A549 (cell line): ENCODE measurements around the gene BACH1. TPM values are rescaled to one million over a fixed set of nuclear protein-coding genes. Genes with fewer than 3 reads are reported as not detected.

Source experiments
- ATAC-seq, 2 experiments: fragments of 200-7000 bp in 1 of 2; fragments of >200 bp in 1 of 2; cut with Nextera tagmentation in 1 of 2; cut with Tn5 transposase in 1 of 2; 3 replicates each; pipeline versions ENCODE4 v1.8.0 to v1.9.1; 2018 to 2020; ENCODE audit warnings: mild to moderate bottlenecking in 1 of 2, moderate library complexity in 1 of 2
- CTCF ChIA-PET: fragments of 300-600 bp; sonication (Branson Sonifier 250); formaldehyde crosslinking; extraction: SDS; loops from one replicate; lab custom pipeline; 2021; ENCODE audit warnings: antibody characterized with exemption, inconsistent platforms; lab: Yijun Ruan, JAX
- POLR2A ChIA-PET: fragments of 350-600 bp; formaldehyde crosslinking; extraction: SDS; loops from one replicate; lab custom pipeline; 2021; ENCODE audit warnings: antibody characterized with exemption, inconsistent platforms; lab: Yijun Ruan, JAX
- DNase-seq, 2 experiments: peaks; one replicate each; pipeline versions ENCODE4 v3.0.0 to v3.0.0-alpha.2; 2011 to 2016; ENCODE audit warnings: low read depth in 1 of 2, low spot score in 1 of 2
- FAIRE-seq: peaks from 2 replicates; lab custom pipeline; 2011; peaks lifted over from hg19 to GRCh38; lab: Jason Lieb, UNC
- H3K27ac ChIP-seq, 2 experiments: fragments of >200 bp; sonication (Bioruptor Twin); formaldehyde crosslinking; 3 replicates each; pipeline ENCODE4 v1.5.1; 2016 to 2017
- H3K4me1 ChIP-seq: fragments of >200 bp; sonication (Bioruptor Twin); formaldehyde crosslinking; 3 replicates; pipeline ENCODE4 v1.6.1; 2016
- H3K4me2 ChIP-seq: fragments of >200 bp; sonication (Bioruptor Twin); formaldehyde crosslinking; 3 replicates; pipeline ENCODE4 v1.6.1; 2016
- H3K4me3 ChIP-seq: fragments of >200 bp; sonication (Bioruptor Twin); formaldehyde crosslinking; 3 replicates; pipeline ENCODE4 v1.5.1; 2016
- H3K9me3 ChIP-seq: fragments of >200 bp; sonication (Bioruptor Twin); formaldehyde crosslinking; 3 replicates; pipeline ENCODE4 v1.6.1; 2016
- BHLHE40 ChIP-seq: IDR thresholded peaks from 2 replicates; pipeline ENCODE4 v1.6.1; 2012; ENCODE audit warnings: low read depth, low read length, inconsistent platforms
- EHF ChIP-seq: fragments of 250-450 bp; sonication (Bioruptor Pico); IDR thresholded peaks from 2 replicates; pipeline ENCODE4 v1.5.0; 2020; ENCODE audit warnings: mild to moderate bottlenecking
- EHMT2 ChIP-seq: fragments of 200-600 bp; sonication (generic); IDR thresholded peaks from 2 replicates; pipeline ENCODE4 v1.6.1; 2016; ENCODE audit warnings: antibody characterized with exemption, low read depth, mild to moderate bottlenecking, moderate library complexity
- FOSL2 ChIP-seq, 2 experiments: fragments of 450-650 bp in 1 of 2; fragments of >200 bp in 1 of 2; sonication (Bioruptor Twin) in 1 of 2; formaldehyde crosslinking; IDR thresholded peaks; 2 replicates each; pipeline versions ENCODE4 v1.5.0 to v1.6.1; 2016 to 2020; ENCODE audit warnings: mild to moderate bottlenecking in 1 of 2, moderate library complexity in 1 of 2
- HDAC2 ChIP-seq: fragments of 200-600 bp; sonication (generic); IDR thresholded peaks from 2 replicates; pipeline ENCODE4 v1.6.1; 2016
- HEYL ChIP-seq: fragments of 250-450 bp; sonication (Bioruptor Pico); IDR thresholded peaks from 2 replicates; pipeline ENCODE4 v1.8.0; 2021; ENCODE audit warnings: mild to moderate bottlenecking, moderate library complexity
- HOXA7 ChIP-seq: fragments of 250-450 bp; sonication (Bioruptor Pico); IDR thresholded peaks from 2 replicates; pipeline ENCODE4 v1.5.0; 2020; ENCODE audit warnings: mild to moderate bottlenecking, moderate library complexity
- HOXB5 ChIP-seq: fragments of 250-450 bp; sonication (Bioruptor Pico); IDR thresholded peaks from 2 replicates; pipeline ENCODE4 v1.5.0; 2020; ENCODE audit warnings: mild to moderate bottlenecking, moderate library complexity
- JUNB ChIP-seq: fragments of >200 bp; sonication (Bioruptor Twin); formaldehyde crosslinking; IDR thresholded peaks from 2 replicates; pipeline ENCODE4 v1.6.1; 2016
- MAFK ChIP-seq: fragments of 450-650 bp; IDR thresholded peaks from 2 replicates; pipeline ENCODE4 v1.6.1; 2014; ENCODE audit not compliant: partially characterized antibody
- MYC ChIP-seq: IDR thresholded peaks from 2 replicates; pipeline ENCODE4 v1.6.1; 2012; ENCODE audit warnings: mild to moderate bottlenecking, inconsistent platforms, low read length, improper control_type of control experiment, borderline replicate concordance
- POLR2AphosphoS2 ChIP-seq: conservative IDR thresholded peaks from 2 replicates; pipeline ENCODE4 v1.6.1; 2012; ENCODE audit warnings: low read length, improper control_type of control experiment, inconsistent platforms
- RAD21 ChIP-seq, 2 experiments: fragments of >200 bp in 1 of 2; sonication (Bioruptor Twin) in 1 of 2; formaldehyde crosslinking in 1 of 2; IDR thresholded peaks in 1 of 2; conservative IDR thresholded peaks in 1 of 2; 2 replicates in 1 of 2; 3 replicates in 1 of 2; pipeline ENCODE4 v1.6.1; 2012 to 2018; ENCODE audit warnings: inconsistent platforms in 1 of 2
- TFCP2L1 ChIP-seq: fragments of 250-450 bp; sonication (Bioruptor Pico); IDR thresholded peaks from 2 replicates; pipeline ENCODE4 v1.5.0; 2021; ENCODE audit warnings: mild to moderate bottlenecking
- TP53 ChIP-seq: fragments of 250-450 bp; sonication (Bioruptor Pico); IDR thresholded peaks from 2 replicates; pipeline ENCODE4 v1.5.0; 2021; ENCODE audit warnings: mild to moderate bottlenecking, moderate library complexity
- ZSCAN20 ChIP-seq: fragments of 250-450 bp; sonication (Bioruptor Pico); IDR thresholded peaks from 2 replicates; pipeline ENCODE4 v1.8.0; 2022; ENCODE audit warnings: mild to moderate bottlenecking, moderate library complexity
- WGBS: methylation state at CpG from one replicate; pipeline ENCODE4 v1.1.6; 2017; ENCODE audit errors: missing lambda C conversion rate; 5-methylcytosine and 5-hydroxymethylcytosine counted together
- polyA plus RNA-seq, 4 experiments: library from polyadenylated mRNA; depleted of rRNA in 3 of 4; stranded (reverse); fragments of >200 nt; fragmentation: RNase III in 1 of 4; extraction: RNeasy Plus Mini Kit Qiagen cat#74134 plus additional on column Dnase treatment in 1 of 4; gene quantifications; 2 replicates in 3 of 4; 3 replicates in 1 of 4; pipeline ENCODE4 v1.2.3, GENCODE V29; 2011 to 2017
- TF ChIP-seq, protein P1 (sequence below): fragments of >200 bp; sonication (Bioruptor Twin); formaldehyde crosslinking; IDR thresholded peaks from 2 replicates; pipeline ENCODE4 v1.6.1; 2016
- TF ChIP-seq, protein P2 (sequence below): IDR thresholded peaks from 2 replicates; pipeline ENCODE4 v1.6.1; 2012
- TF ChIP-seq, protein P3 (sequence below): fragments of 200-600 bp; sonication (generic); IDR thresholded peaks from 2 replicates; pipeline ENCODE4 v1.6.1; 2016; ENCODE audit warnings: antibody characterized with exemption, mild to moderate bottlenecking, moderate library complexity
- TF ChIP-seq, protein P4 (sequence below): IDR thresholded peaks from 2 replicates; pipeline ENCODE4 v1.6.1; 2012
- TF ChIP-seq, protein P5 (sequence below): fragments of 250-450 bp; sonication (Bioruptor Pico); IDR thresholded peaks from 2 replicates; pipeline ENCODE4 v1.5.0; 2021; ENCODE audit warnings: mild to moderate bottlenecking, moderate library complexity, borderline replicate concordance

BACH1 gene
- polyA plus RNA-seq, 2 of the 4 experiments (the other 2 are of a cell fraction), result 5.0 to 21.4 TPM

DNA sequence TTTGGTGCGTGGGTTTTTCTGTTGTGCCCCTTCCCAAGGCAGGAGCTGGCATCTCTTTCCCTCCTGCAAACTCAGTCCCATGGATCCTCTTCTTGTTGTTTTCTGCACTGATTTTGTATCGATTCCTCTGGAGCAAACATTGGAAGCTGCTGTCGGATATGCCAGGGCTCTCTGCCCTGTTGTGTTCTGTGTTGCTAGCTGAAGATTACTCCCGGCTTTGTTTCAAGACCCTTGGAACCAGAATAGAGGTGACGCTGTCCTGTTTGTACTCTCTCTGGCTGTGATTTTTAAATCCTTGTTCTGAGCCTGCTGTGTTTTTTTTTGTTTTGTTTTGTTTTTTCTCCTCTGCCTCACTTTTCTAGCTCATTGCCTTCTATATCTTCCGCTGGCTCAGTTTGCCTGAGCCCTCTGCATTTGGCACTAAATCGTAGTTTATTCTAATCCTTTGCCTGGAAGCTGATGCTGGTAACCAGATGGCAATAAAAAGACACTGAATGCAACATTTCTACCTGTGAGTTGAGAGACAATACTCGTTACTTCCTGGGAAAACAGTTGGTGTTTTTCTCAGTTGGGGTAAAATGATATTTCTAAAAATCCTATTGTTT, 67.0 kb downstream of the BACH1 start:
- no peak for FAIRE-seq
- DNase-seq, result no peak
- no peak for TF ChIP-seq MYC
- no peak overlapping the region for H3K4me3 ChIP-seq
- no peaks in the 10 kb centered on the region for H3K4me1 ChIP-seq
- H3K27ac ChIP-seq, result no peak overlapping the region
- POLR2A ChIA-PET, result no interaction called here
- H3K9me3 ChIP-seq, result no peaks in the 10 kb centered on the region
- no peak overlapping the region for H3K4me2 ChIP-seq
- no peak for ATAC-seq
- 88% methylated on average over 8 of the region's 8 CpGs for WGBS
- CTCF ChIA-PET, result interaction anchor here (1.1 to 1.5 kb wide), 2 partner anchors 18 to 20 kb away, joined by 3 to 5 read pairs; no protein-coding TSS in a partner anchor

DNA sequence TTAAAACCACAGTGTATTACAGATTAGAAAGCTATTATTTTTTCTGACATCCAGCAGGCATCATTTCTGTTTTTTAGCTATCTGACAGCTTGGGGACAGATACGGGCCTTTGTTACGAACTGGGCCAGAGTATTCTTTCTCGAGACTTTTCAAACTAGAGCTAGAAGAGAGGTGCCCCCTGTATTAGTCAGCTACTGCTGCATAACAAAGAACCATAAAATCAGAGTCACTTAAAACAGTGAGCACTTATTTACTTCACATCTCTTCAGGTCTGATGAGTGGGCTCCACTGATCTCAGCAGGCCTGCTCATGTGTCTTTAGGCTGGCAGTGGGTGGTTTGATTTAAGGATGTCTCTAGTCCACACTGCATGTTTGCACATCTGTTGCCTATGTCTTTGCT, 67.8 kb downstream of the BACH1 start:
- Histone ChIP-seq H3K4me1 (no peaks in the 10 kb centered on the region), H3K4me3 (no peak overlapping the region), H3K27ac (no peak overlapping the region), H3K4me2 (no peak overlapping the region)
- DNase-seq (no peak), FAIRE-seq (no peak), ATAC-seq (no peak)
- CTCF ChIA-PET, result interaction anchor here (1.1 kb wide), 1 partner anchor 21 kb away, joined by 3 read pairs; no protein-coding TSS in a partner anchor
- POLR2A ChIA-PET, result interaction anchor here (0.7 kb wide), 1 partner anchor 22 kb away, joined by 3 read pairs; no protein-coding TSS in a partner anchor
- WGBS, result 86% methylated on average over 3 of the region's 3 CpGs
- TF ChIP-seq TP53 (no peak), TFCP2L1 (CRISPR knock-in tag) (no peak), HEYL (no peak), EHF (CRISPR knock-in tag) (no peak), BHLHE40 (no peak), EHMT2 (no peak), FOSL2 (IDR thresholded peaks at IDR 0.05) (no peak), FOSL2 (CRISPR knock-in tag; IDR thresholded peaks at IDR 0.05) (no peak), HDAC2 (no peak), HOXA7 (no peak), ZSCAN20 (no peak), POLR2AphosphoS2 (no peak), MAFK (no peak), JUNB (no peak), HOXB5 (CRISPR knock-in tag) (no peak), RAD21 (conservative IDR thresholded peaks at IDR 0.05 in 1 of 2, IDR thresholded peaks at IDR 0.05 in 1 of 2) (no peak)
- TF ChIP-seq, protein P1, sequence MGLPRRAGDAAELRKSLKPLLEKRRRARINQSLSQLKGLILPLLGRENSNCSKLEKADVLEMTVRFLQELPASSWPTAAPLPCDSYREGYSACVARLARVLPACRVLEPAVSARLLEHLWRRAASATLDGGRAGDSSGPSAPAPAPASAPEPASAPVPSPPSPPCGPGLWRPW, result no peak
- TF ChIP-seq, protein P2, sequence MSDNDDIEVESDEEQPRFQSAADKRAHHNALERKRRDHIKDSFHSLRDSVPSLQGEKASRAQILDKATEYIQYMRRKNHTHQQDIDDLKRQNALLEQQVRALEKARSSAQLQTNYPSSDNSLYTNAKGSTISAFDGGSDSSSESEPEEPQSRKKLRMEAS, result no peak
- TF ChIP-seq, protein P3, sequence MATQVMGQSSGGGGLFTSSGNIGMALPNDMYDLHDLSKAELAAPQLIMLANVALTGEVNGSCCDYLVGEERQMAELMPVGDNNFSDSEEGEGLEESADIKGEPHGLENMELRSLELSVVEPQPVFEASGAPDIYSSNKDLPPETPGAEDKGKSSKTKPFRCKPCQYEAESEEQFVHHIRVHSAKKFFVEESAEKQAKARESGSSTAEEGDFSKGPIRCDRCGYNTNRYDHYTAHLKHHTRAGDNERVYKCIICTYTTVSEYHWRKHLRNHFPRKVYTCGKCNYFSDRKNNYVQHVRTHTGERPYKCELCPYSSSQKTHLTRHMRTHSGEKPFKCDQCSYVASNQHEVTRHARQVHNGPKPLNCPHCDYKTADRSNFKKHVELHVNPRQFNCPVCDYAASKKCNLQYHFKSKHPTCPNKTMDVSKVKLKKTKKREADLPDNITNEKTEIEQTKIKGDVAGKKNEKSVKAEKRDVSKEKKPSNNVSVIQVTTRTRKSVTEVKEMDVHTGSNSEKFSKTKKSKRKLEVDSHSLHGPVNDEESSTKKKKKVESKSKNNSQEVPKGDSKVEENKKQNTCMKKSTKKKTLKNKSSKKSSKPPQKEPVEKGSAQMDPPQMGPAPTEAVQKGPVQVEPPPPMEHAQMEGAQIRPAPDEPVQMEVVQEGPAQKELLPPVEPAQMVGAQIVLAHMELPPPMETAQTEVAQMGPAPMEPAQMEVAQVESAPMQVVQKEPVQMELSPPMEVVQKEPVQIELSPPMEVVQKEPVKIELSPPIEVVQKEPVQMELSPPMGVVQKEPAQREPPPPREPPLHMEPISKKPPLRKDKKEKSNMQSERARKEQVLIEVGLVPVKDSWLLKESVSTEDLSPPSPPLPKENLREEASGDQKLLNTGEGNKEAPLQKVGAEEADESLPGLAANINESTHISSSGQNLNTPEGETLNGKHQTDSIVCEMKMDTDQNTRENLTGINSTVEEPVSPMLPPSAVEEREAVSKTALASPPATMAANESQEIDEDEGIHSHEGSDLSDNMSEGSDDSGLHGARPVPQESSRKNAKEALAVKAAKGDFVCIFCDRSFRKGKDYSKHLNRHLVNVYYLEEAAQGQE, result no peak
- TF ChIP-seq, protein P4, sequence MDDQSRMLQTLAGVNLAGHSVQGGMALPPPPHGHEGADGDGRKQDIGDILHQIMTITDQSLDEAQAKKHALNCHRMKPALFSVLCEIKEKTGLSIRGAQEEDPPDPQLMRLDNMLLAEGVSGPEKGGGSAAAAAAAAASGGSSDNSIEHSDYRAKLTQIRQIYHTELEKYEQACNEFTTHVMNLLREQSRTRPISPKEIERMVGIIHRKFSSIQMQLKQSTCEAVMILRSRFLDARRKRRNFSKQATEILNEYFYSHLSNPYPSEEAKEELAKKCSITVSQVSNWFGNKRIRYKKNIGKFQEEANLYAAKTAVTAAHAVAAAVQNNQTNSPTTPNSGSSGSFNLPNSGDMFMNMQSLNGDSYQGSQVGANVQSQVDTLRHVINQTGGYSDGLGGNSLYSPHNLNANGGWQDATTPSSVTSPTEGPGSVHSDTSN, result no peak
- TF ChIP-seq, protein P5, sequence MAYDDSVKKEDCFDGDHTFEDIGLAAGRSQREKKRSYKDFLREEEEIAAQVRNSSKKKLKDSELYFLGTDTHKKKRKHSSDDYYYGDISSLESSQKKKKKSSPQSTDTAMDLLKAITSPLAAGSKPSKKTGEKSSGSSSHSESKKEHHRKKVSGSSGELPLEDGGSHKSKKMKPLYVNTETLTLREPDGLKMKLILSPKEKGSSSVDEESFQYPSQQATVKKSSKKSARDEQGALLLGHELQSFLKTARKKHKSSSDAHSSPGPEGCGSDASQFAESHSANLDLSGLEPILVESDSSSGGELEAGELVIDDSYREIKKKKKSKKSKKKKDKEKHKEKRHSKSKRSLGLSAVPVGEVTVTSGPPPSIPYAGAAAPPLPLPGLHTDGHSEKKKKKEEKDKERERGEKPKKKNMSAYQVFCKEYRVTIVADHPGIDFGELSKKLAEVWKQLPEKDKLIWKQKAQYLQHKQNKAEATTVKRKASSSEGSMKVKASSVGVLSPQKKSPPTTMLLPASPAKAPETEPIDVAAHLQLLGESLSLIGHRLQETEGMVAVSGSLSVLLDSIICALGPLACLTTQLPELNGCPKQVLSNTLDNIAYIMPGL, result no peak
- TF ChIP-seq, all 56 proteins: peak for 0
- H3K9me3 ChIP-seq, result no peaks in the 10 kb centered on the region
